H9 (cell line): ENCODE measurements around the gene CTDSP2. TPM values are rescaled to one million over a fixed set of nuclear protein-coding genes. Genes with fewer than 3 reads are reported as not detected.

Experiments used
- DNase-seq: peaks from one replicate; pipeline ENCODE4 v3.0.0-alpha.2; 2017
- H2AFZ ChIP-seq: one replicate; pipeline ENCODE4 v1.6.1; 2013; ENCODE audit warnings: mild to moderate bottlenecking, low read length, control low read depth, moderate library complexity
- H2AK5ac ChIP-seq: 2 replicates; pipeline ENCODE4 v1.6.1; 2013; ENCODE audit warnings: low read length, control low read depth, mixed read lengths; ENCODE audit not compliant: insufficient read length
- H2BK120ac ChIP-seq: one replicate; pipeline ENCODE4 v1.6.1; 2013; ENCODE audit warnings: low read depth, mild to moderate bottlenecking, low read length, control low read depth, inconsistent platforms; ENCODE audit not compliant: poor library complexity, severe bottlenecking
- H2BK12ac ChIP-seq: 2 replicates; pipeline ENCODE4 v1.6.1; 2013; ENCODE audit warnings: low read length, control low read depth, mixed read lengths, low read depth; ENCODE audit not compliant: insufficient read length
- H2BK15ac ChIP-seq: 2 replicates; pipeline ENCODE4 v1.6.1; 2013; ENCODE audit warnings: low read depth, low read length, control low read depth
- H2BK20ac ChIP-seq: one replicate; pipeline ENCODE4 v1.6.1; 2013; ENCODE audit warnings: low read depth, mild to moderate bottlenecking, low read length, control low read depth, inconsistent platforms; ENCODE audit not compliant: poor library complexity, severe bottlenecking
- H2BK5ac ChIP-seq: 2 replicates; pipeline ENCODE4 v1.6.1; 2013; ENCODE audit warnings: low read length, control low read depth, mixed read lengths; ENCODE audit not compliant: insufficient read length
- H3K14ac ChIP-seq: 2 replicates; pipeline ENCODE4 v1.6.1; 2013; ENCODE audit warnings: low read length, control low read depth; ENCODE audit not compliant: insufficient read depth
- H3K18ac ChIP-seq: 2 replicates; pipeline ENCODE4 v1.6.1; 2013; ENCODE audit warnings: low read depth, mild to moderate bottlenecking, mixed read lengths, low read length, control low read depth; ENCODE audit not compliant: insufficient read length
- H3K23ac ChIP-seq: 2 replicates; pipeline ENCODE4 v1.6.1; 2013; ENCODE audit warnings: low read length, control low read depth, mixed read lengths, low read depth; ENCODE audit not compliant: insufficient read length
- H3K23me2 ChIP-seq: 2 replicates; pipeline ENCODE4 v1.6.1; 2013; ENCODE audit warnings: low read depth, mild to moderate bottlenecking, mixed read lengths, low read length, control low read depth; ENCODE audit not compliant: insufficient read length, poor library complexity, severe bottlenecking
- H3K27ac ChIP-seq: 2 replicates; pipeline ENCODE4 v1.5.1; 2013; ENCODE audit warnings: low read length, control low read depth, mixed read lengths, low read depth; ENCODE audit not compliant: insufficient read length
- H3K27me3 ChIP-seq: 2 replicates; pipeline ENCODE4 v1.6.1; 2013; ENCODE audit warnings: low read length, control low read depth, inconsistent platforms; ENCODE audit not compliant: insufficient read depth
- H3K4ac ChIP-seq: 2 replicates; pipeline ENCODE4 v1.6.1; 2013; ENCODE audit warnings: low read depth, mild to moderate bottlenecking, control low read depth, inconsistent platforms, low read length, moderate library complexity
- H3K4me1 ChIP-seq: 2 replicates; pipeline ENCODE4 v1.6.1; 2013; ENCODE audit warnings: low read length, control low read depth, inconsistent platforms; ENCODE audit not compliant: insufficient read depth
- H3K4me2 ChIP-seq: 2 replicates; pipeline ENCODE4 v1.6.1; 2013; ENCODE audit warnings: low read length, control low read depth, mixed read lengths; ENCODE audit not compliant: insufficient read length, insufficient read depth
- H3K56ac ChIP-seq: 2 replicates; pipeline ENCODE4 v1.6.1; 2013; ENCODE audit warnings: low read depth, mild to moderate bottlenecking, mixed read lengths, low read length, control low read depth; ENCODE audit not compliant: insufficient read length
- H3K79me1 ChIP-seq: 2 replicates; pipeline ENCODE4 v1.6.1; 2013; ENCODE audit warnings: low read depth, mild to moderate bottlenecking, moderate library complexity, low read length, control low read depth, inconsistent platforms; ENCODE audit not compliant: insufficient read depth, poor library complexity, severe bottlenecking
- H3K79me2 ChIP-seq: 2 replicates; pipeline ENCODE4 v1.6.1; 2013; ENCODE audit warnings: low read length, control low read depth, inconsistent platforms; ENCODE audit not compliant: insufficient read depth
- H3K9ac ChIP-seq: 2 replicates; pipeline ENCODE4 v1.6.1; 2013; ENCODE audit warnings: low read length, control low read depth, mixed read lengths; ENCODE audit not compliant: insufficient read length; ENCODE audit errors: extremely low read depth
- H3K9me3 ChIP-seq: one replicate; pipeline ENCODE4 v1.6.1; 2013; ENCODE audit warnings: low read depth, low read length, inconsistent platforms; ENCODE audit not compliant: control insufficient read depth
- H3T11ph ChIP-seq: one replicate; pipeline ENCODE4 v1.6.1; 2013; ENCODE audit warnings: mild to moderate bottlenecking, low read length, control low read depth, inconsistent platforms
- H4K20me1 ChIP-seq: one replicate; pipeline ENCODE4 v1.6.1; 2013; ENCODE audit not compliant: control insufficient read depth, insufficient read length, insufficient read depth
- H4K5ac ChIP-seq: 2 replicates; pipeline ENCODE4 v1.6.1; 2013; ENCODE audit warnings: low read depth, mild to moderate bottlenecking, mixed read lengths, low read length, control low read depth; ENCODE audit not compliant: insufficient read length
- H4K8ac ChIP-seq: replicated peaks from 2 replicates; pipeline ENCODE4 v1.6.1; 2013; ENCODE audit warnings: low read length, control low read depth, mixed read lengths, low read depth; ENCODE audit not compliant: insufficient read length
- H4K91ac ChIP-seq: 2 replicates; pipeline ENCODE4 v1.6.1; 2013; ENCODE audit warnings: low read depth, mild to moderate bottlenecking, moderate library complexity, mixed read lengths, low read length, control low read depth; ENCODE audit not compliant: insufficient read length
- H3K27ac Mint-ChIP-seq, 3 experiments: 2 replicates in 2 of 3; 3 replicates in 1 of 3; pipeline ENCODE4 v1.8.0; 2020 to 2021; ENCODE audit warnings: mixed read lengths in 3 of 3, mild to moderate bottlenecking in 1 of 3, moderate library complexity in 1 of 3
- H3K27me3 Mint-ChIP-seq: 2 replicates; pipeline ENCODE4 v1.8.0; 2021; ENCODE audit warnings: low read depth, mild to moderate bottlenecking, moderate library complexity, mixed read lengths
- H3K36me3 Mint-ChIP-seq, 3 experiments: 2 replicates in 2 of 3; 3 replicates in 1 of 3; pipeline ENCODE4 v1.8.0; 2020 to 2021; ENCODE audit warnings: low read depth in 3 of 3, mixed read lengths in 3 of 3; ENCODE audit not compliant: insufficient read depth in 1 of 3
- H3K4me1 Mint-ChIP-seq, 2 experiments: 2 replicates each; pipeline ENCODE4 v1.8.0; 2020; ENCODE audit warnings: mixed read lengths in 2 of 2
- H3K4me3 Mint-ChIP-seq, 2 experiments: 2 replicates in 1 of 2; 3 replicates in 1 of 2; pipeline ENCODE4 v1.8.0; 2020 to 2021; ENCODE audit warnings: mild to moderate bottlenecking in 2 of 2, mixed read lengths in 2 of 2, moderate library complexity in 1 of 2
- H3K9me3 Mint-ChIP-seq, 2 experiments: 2 replicates in 1 of 2; 3 replicates in 1 of 2; pipeline ENCODE4 v1.8.0; 2020; ENCODE audit warnings: mild to moderate bottlenecking in 2 of 2, mixed read lengths in 2 of 2, moderate library complexity in 1 of 2
- CTCF ChIP-seq: fragments of 200-600 bp; sonication (generic); conservative IDR thresholded peaks from 3 replicates; pipeline ENCODE4 v1.8.0; 2021; ENCODE audit warnings: antibody characterized with exemption, mild to moderate bottlenecking
- WGBS: extraction: QIAGEN DNeasy Blood & Tissue Kit; methylation state at CpG from one replicate; pipeline ENCODE4 v1.1.7; 2013; ENCODE audit warnings: missing lambda C conversion rate, low lambda C conversion rate, mixed read lengths; ENCODE audit not compliant: insufficient read length; ENCODE audit errors: extremely low coverage; 5-methylcytosine and 5-hydroxymethylcytosine counted together
- total RNA-seq: library from RNA; stranded (reverse); gene quantifications from 2 replicates; pipeline ENCODE4 v1.2.1, GENCODE V29; 2021

CTDSP2 gene
- total RNA-seq, 1 experiment from 2014 or later, result 103 TPM

- no peak overlapping the region for H2AK5ac ChIP-seq
- no peaks in the 10 kb centered on the region for H3K9me3 ChIP-seq
- Mint-ChIP-seq H3K36me3 (peaks cover 0 to 2% (median 0%) of the 10 kb centered on the region in 3 experiments; a peak in 2 of 7 replicates), H3K27me3 (peaks cover 21% of the 10 kb centered on the region), H3K4me3 (no peak overlapping the region; a peak in 1 of 5 replicates), H3K4me1 (peaks cover 41 to 44% of the 10 kb centered on the region in 2 experiments), H3K27ac (peak overlapping the region in 1 of 3 experiments; percentile 49; a peak in 1 of 7 replicates), H3K9me3 (no peaks in the 10 kb centered on the region)
- no peak overlapping the region for H3K18ac ChIP-seq
- no CpG with 5 or more reads among the region's 2 CpGs for WGBS
- H3K23me2 ChIP-seq, result peaks cover 25% of the 10 kb centered on the region
- H4K5ac ChIP-seq, result no peak overlapping the region
- no peak overlapping the region for H2BK5ac ChIP-seq
- H3K4ac ChIP-seq, result no peak overlapping the region
- H4K8ac ChIP-seq, result no peak overlapping the region
- H3K14ac ChIP-seq, result no peak overlapping the region
- no peak overlapping the region for H2BK20ac ChIP-seq
- no peak overlapping the region for H2BK120ac ChIP-seq
- no peak for DNase-seq
- peaks cover 13% of the 10 kb centered on the region; the same call in 1 of the 2 replicates for H3K4me1 ChIP-seq
- no peak overlapping the region for H3K23ac ChIP-seq
- H2BK12ac ChIP-seq, result no peak overlapping the region
- no peaks in the 10 kb centered on the region for H3K27me3 ChIP-seq
- H3K27ac ChIP-seq, result no peak overlapping the region
- H3K9ac ChIP-seq, result no peak overlapping the region
- no peaks in the 10 kb centered on the region for H3K79me1 ChIP-seq
- no peak overlapping the region for H3K4me2 ChIP-seq
- H4K91ac ChIP-seq, result no peak overlapping the region
- no peak for TF ChIP-seq CTCF
- H3K79me2 ChIP-seq, result peaks cover 3% of the 10 kb centered on the region; the same call in 1 of the 2 replicates
- no peak overlapping the region for H3K56ac ChIP-seq
- no peaks in the 10 kb centered on the region for H4K20me1 ChIP-seq
- no peak overlapping the region for H2BK15ac ChIP-seq
- no peak overlapping the region for H2AFZ ChIP-seq
- H3T11ph ChIP-seq, result no peak overlapping the region
These were observed 2.5 kb upstream of the CTDSP2 start for GRCh38 chr12:57849035-57849434.
